Neural crest cell (in vitro differentiated cells): ENCODE results near the gene SPATS2. TPM values are rescaled to one million over a fixed set of nuclear protein-coding genes. Genes with fewer than 3 reads are reported as not detected.

Experiments used
- DNase-seq: peaks from one replicate; pipeline ENCODE4 v3.0.0; 2021; ENCODE audit warnings: low read depth, mixed read lengths, low spot score
- H3K27ac Mint-ChIP-seq: one replicate; pipeline ENCODE4 v1.8.0; 2021; ENCODE audit warnings: mild to moderate bottlenecking, mixed read lengths; ENCODE audit not compliant: unreplicated experiment
- H3K27me3 Mint-ChIP-seq: 2 replicates; pipeline ENCODE4 v1.8.0; 2021; ENCODE audit warnings: low read depth, mild to moderate bottlenecking, mixed read lengths
- H3K36me3 Mint-ChIP-seq: 2 replicates; pipeline ENCODE4 v1.8.0; 2021; ENCODE audit warnings: low read depth, mild to moderate bottlenecking, mixed read lengths
- H3K4me1 Mint-ChIP-seq: 2 replicates; pipeline ENCODE4 v1.8.0; 2021; ENCODE audit warnings: mixed read lengths
- H3K4me3 Mint-ChIP-seq: one replicate; pipeline ENCODE4 v1.8.0; 2021; ENCODE audit warnings: mild to moderate bottlenecking, mixed read lengths
- H3K9me3 Mint-ChIP-seq: 2 replicates; pipeline ENCODE4 v1.8.0; 2021; ENCODE audit warnings: mixed read lengths
- CTCF ChIP-seq: fragments of 200-600 bp; sonication (generic); conservative IDR thresholded peaks from 2 replicates; pipeline ENCODE4 v1.5.0; 2021; ENCODE audit warnings: antibody characterized with exemption, mild to moderate bottlenecking
- total RNA-seq: library from RNA; stranded (reverse); gene quantifications from 2 replicates; pipeline ENCODE4 v1.2.1, GENCODE V29; 2021

SPATS2 gene
- total RNA-seq, 1 donor from 2014 or later = 45.2 TPM

GRCh38 chr12:49345825-49346658 lies 21.2 kb upstream of the SPATS2 start:
- no peak for DNase-seq
- Mint-ChIP-seq H3K4me1 (peaks cover 41% of the 10 kb centered on the region), H3K27me3 (peaks cover 88% of the 10 kb centered on the region), H3K4me3 (peak overlapping the region; percentile 74), H3K9me3 (no peaks in the 10 kb centered on the region), H3K27ac (no peak overlapping the region), H3K36me3 (no peaks in the 10 kb centered on the region)
- no peak for TF ChIP-seq CTCF

- no peak for TF ChIP-seq CTCF
- Mint-ChIP-seq H3K27me3 (peaks cover 87% of the 10 kb centered on the region), H3K9me3 (no peaks in the 10 kb centered on the region), H3K4me1 (peaks cover 37% of the 10 kb centered on the region), H3K36me3 (no peaks in the 10 kb centered on the region), H3K4me3 (peak within 1 kb of the TSS; percentile 74), H3K27ac (peak within 1 kb of the TSS; percentile 50)
- no peak for DNase-seq
Observed at GRCh38 chr12:49346659-49347310, 20.5 kb upstream of the SPATS2 start, which contains the start of gene DNAJC22. Gene DNAJC22, plus strand, starts transcription at chr12:49346888. Its CDS starts 1,985 bp downstream, at chr12:49348873.

GRCh38 chr12:49347311-49348193 lies 19.7 kb upstream of the SPATS2 start:
- no peaks in the 10 kb centered on the region for H3K9me3 Mint-ChIP-seq

GRCh38 chr12:49348781-49349180 lies 18.5 kb upstream of the SPATS2 start:
- Mint-ChIP-seq H3K27me3 (peaks cover 81% of the 10 kb centered on the region), H3K4me1 (peaks cover 26% of the 10 kb centered on the region), H3K36me3 (no peaks in the 10 kb centered on the region), H3K9me3 (no peaks in the 10 kb centered on the region), H3K27ac (no peak overlapping the region), H3K4me3 (peak overlapping the region; percentile 22)
- no peak for TF ChIP-seq CTCF
- DNase-seq = no peak

More at GRCh38 chr12:49347311-49348193, 19.7 kb upstream of the SPATS2 start:
- peak; percentile 86 for DNase-seq
- peak; percentile 99 for TF ChIP-seq CTCF
- H3K36me3 Mint-ChIP-seq = no peaks in the 10 kb centered on the region
- H3K27me3 Mint-ChIP-seq = peaks cover 84% of the 10 kb centered on the region
- H3K4me3 Mint-ChIP-seq = peak overlapping the region; percentile 70
- H3K4me1 Mint-ChIP-seq = peaks cover 35% of the 10 kb centered on the region
- peak overlapping the region; percentile 50 for H3K27ac Mint-ChIP-seq

- no peaks in the 10 kb centered on the region for H3K9me3 Mint-ChIP-seq
- peaks cover 76% of the 10 kb centered on the region for H3K27me3 Mint-ChIP-seq
- peaks cover 26% of the 10 kb centered on the region for H3K4me1 Mint-ChIP-seq
- no peak overlapping the region for H3K4me3 Mint-ChIP-seq
- no peaks in the 10 kb centered on the region for H3K36me3 Mint-ChIP-seq
- no peak overlapping the region for H3K27ac Mint-ChIP-seq
- no peak for DNase-seq
- TF ChIP-seq CTCF = no peak
Observed at GRCh38 chr12:49349266-49349665, 18.0 kb upstream of the SPATS2 start.
